Measurements from ENCODE around the gene BTBD6. TPM values are rescaled to one million over a fixed set of nuclear protein-coding genes. Genes with fewer than 3 reads are reported as not detected.

BTBD6 gene
- total and polyA plus RNA-seq, 2 donors: 28.6 to 40.6 TPM

DNA sequence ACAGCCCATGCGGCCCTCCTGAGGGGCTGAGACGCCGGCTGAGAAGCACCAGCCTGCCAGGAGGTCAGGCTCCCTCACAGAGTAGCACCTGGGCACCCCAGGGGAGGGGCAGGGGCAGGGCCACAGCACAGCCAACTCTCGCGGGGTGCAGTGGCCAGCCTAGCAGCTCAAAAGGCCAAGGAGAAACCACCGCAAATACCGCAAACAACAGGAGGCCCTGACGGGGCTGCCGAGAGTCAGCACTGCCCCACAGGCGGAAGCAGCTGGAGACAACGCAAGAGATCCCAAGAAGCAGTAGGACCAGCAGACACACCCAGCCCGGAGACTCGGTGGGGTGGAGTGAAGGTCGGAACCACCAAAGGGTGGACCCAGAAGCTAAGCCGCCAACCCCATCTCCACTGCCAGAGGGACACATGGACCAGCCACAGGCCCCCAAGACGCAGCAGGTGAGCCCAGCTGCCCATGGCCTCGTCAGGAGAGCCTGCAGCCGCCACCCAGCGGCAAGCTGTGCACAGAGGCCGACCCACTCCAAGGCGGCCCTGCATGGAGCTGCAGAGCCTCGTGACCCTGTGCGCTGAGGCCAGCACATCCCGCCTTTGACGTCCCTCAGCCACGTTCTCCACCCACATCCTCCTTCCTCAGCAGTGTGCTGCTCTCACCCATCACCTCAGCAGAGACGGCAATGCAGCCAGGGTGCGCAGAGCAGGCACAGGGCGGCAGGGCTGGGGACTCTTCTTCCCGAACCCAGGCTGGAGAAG, 31.7 kb upstream of the BTBD6 start:
- 84% methylated on average over 30 of the region's 30 CpGs for WGBS
- no peak overlapping the region for H3K4me3 ChIP-seq (ENCODE audit: low read depth, low read length)
- no peak for DNase-seq (ENCODE audit: extremely low spot score)
- H3K27ac ChIP-seq (ENCODE audit: low read depth): no peak overlapping the region
- H3K4me1 ChIP-seq (ENCODE audit: insufficient read depth): no peaks in the 10 kb centered on the region
- peaks cover 4% of the 10 kb centered on the region for H3K36me3 ChIP-seq (ENCODE audit: insufficient read depth)

DNA sequence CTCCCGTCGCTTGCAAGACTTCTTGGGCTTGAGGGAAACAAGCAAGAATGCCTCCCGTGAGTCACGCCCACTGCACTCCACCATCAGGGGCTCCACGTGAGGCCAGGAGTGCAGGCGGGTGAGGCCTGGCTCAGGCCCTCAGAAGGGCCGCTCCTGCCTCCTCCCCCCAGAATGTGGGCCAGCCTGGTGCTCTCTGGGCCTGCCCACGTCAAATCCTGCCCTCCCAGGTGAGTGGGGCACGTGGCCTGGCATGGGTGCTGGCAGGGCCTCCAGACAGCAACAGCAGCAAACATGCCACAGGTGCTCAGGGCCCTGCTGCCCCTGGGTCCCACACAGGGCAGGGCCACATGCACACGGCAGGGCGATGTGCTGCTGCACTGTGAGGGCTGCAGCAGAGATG, 30.6 kb upstream of the BTBD6 start:
- Histone ChIP-seq H3K36me3 (ENCODE audit: insufficient read depth) (peaks cover 4% of the 10 kb centered on the region), H3K27ac (ENCODE audit: low read depth) (no peak overlapping the region), H3K4me3 (ENCODE audit: low read depth, low read length) (no peak overlapping the region), H3K4me1 (ENCODE audit: insufficient read depth) (no peaks in the 10 kb centered on the region)
- no peak for DNase-seq (ENCODE audit: extremely low spot score)
- 92% methylated on average over 11 of the region's 11 CpGs for WGBS

DNA sequence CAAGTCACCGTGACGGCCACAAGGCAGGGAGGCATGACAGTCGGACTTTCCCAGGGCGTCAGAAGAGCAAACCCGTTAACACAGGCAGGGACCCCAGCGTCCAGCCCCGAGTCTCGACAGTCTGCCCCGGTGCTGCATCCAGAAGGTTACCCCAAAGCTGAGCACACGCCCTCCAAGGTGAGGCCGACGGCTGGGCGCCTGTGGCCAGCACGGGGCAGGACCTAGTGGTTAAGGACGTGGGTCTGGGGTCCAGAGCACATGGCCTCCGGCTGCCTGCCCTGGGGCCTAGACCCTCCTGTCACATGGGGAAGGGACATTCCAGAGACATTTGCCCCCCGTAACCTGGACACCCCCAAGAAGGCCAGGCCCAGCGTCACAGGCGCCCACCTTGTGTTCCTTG, 29.7 kb upstream of the BTBD6 start:
- no peak overlapping the region for H3K4me3 ChIP-seq (ENCODE audit: low read depth, low read length)
- no peaks in the 10 kb centered on the region for H3K4me1 ChIP-seq (ENCODE audit: insufficient read depth)
- H3K27ac ChIP-seq (ENCODE audit: low read depth): no peak overlapping the region
- whole genome bisulfite sequencing: 97% methylated on average over 19 of the region's 19 CpGs
- peaks cover 4% of the 10 kb centered on the region for H3K36me3 ChIP-seq (ENCODE audit: insufficient read depth)
- DNase-seq (ENCODE audit: extremely low spot score): no peak

DNA sequence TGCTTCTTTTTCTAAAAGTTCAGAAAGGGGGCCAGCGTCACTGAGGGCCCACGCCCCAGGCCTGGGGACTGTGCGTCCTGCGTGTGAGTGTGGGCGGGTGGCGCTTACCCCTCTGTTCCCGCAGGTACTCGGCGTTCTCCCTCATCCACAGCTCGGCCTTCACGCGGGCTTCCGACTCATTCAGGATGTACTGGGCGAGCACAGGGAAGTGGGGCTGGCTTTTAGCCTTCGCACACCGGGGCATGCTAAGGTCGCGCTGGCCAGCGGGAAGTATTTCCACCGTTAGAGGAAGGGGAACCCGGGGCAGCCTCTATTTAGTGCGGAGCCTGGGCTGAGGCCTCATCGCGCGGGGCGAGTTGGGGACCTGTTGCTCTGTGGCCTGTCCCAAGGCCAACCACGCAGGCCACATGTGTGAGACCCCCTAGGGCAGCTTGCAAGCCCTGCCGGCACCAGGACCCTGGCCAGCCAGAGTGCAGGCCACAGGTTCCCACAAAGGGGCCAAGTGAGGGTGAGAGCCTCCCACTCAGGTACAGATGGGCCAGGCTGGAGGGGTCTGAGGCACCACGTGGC, 29.2 kb upstream of the BTBD6 start:
- H3K36me3 ChIP-seq (ENCODE audit: insufficient read depth): peaks cover 4% of the 10 kb centered on the region
- no peak for DNase-seq (ENCODE audit: extremely low spot score)

DNA sequence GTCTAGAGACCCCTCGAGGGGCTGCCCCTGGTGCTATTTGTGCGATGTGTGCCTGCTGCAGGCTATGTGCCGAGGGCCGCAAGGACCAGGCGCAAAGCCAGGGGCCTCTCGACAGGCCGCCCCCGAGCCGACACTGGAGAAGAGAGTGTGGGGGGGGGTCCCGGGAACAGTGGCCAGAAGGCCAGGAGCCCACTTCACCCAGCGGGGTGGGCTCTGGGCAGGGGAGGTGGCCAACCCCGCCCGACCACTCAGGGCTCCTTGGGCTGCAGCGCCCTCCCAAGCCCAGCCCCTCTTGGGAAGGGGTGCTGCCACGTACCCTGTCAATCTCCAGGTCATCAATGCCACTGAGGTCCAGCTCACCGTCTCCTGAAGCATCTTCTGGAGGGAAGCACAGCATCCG, 28.6 kb upstream of the BTBD6 start:
- DNase-seq (ENCODE audit: extremely low spot score): no peak
- WGBS: 96% methylated on average over 17 of the region's 17 CpGs
- no peaks in the 10 kb centered on the region for H3K4me1 ChIP-seq (ENCODE audit: insufficient read depth)
- H3K36me3 ChIP-seq (ENCODE audit: insufficient read depth): peaks cover 4% of the 10 kb centered on the region
- no peak overlapping the region for H3K4me3 ChIP-seq (ENCODE audit: low read depth, low read length)
- H3K27ac ChIP-seq (ENCODE audit: low read depth): no peak overlapping the region

More for the DNA sequence above, 29.2 kb upstream of the BTBD6 start:
- Histone ChIP-seq H3K4me3 (ENCODE audit: low read depth, low read length) (no peak overlapping the region), H3K4me1 (ENCODE audit: insufficient read depth) (no peaks in the 10 kb centered on the region), H3K27ac (ENCODE audit: low read depth) (no peak overlapping the region)
- WGBS: 95% methylated on average over 29 of the region's 29 CpGs

DNA sequence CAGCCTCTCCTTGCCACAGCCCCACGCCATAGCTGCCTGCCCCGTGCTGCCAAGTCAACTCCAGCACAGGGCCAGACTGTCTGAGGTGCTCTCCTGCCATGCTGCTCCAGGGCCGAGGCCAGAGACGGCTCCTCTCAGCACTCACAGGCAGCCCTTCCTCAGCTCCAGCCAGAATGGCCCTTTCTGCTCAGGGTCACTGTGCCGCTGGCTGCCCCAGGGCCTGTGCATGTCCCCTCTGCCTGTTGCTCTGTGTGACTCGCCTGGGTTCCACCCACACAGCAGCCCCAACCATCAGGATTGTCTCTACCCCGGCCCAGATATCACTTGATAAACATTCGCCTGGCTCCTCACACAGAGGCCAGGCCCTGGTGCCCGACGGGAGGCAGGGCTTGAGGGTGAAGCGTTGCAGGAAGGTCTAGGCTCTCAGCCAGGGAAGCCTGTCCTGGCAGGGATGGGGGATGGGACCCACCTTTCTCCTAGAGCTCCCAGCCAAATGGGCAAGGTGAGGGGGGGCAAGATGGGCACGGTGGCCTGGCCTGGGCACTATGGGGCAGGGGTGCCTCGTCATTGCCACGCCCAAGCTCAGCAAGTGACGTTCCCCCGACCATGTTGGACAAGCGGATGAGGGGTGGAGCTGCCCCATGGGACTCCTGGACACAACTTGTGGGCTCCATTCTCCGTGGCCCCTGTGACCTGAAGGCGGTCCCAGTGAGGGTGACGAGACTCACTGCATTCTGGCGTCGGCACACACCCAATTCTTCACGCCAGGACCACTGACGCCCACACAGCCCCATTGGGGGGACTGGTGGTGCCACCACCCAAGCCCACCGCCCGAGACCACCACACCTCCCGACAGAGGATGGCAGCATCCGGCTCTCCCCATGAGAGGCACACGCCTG, 27.4 kb upstream of the BTBD6 start:
- Histone ChIP-seq H3K4me3 (ENCODE audit: low read depth, low read length) (no peak overlapping the region), H3K4me1 (ENCODE audit: insufficient read depth) (no peaks in the 10 kb centered on the region), H3K27ac (ENCODE audit: low read depth) (no peak overlapping the region), H3K36me3 (ENCODE audit: insufficient read depth) (peaks cover 4% of the 10 kb centered on the region)
- WGBS: 83% methylated on average over 29 of the region's 29 CpGs
- no peak for DNase-seq (ENCODE audit: extremely low spot score)

DNA sequence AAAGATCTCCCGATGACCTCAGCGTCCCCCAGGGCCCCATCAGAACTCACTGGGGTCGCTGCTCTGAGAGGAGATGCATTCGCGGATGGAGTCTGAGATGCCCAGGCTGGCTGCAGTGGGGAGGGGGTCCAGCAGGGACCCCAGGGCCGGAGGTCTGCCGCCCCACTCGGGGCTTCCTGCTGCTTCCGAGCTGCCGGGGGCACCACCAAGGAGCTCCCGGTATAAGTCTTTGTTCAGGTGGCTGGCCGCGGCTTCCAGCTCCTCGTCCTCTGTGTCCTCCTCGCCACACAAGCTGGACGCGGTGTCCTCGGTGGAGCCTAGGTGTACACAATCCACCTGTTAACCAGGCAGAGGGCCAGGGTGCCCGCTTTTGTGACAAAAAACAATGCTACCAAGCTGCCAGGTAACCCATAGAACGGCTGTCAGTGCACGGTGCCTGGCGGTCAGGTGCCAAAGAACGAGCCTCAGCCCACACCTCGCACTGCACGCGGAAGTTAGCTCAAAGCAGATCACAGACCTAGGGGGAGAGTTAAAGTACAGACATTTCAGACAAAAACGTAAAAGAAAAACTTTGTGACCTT, 26.6 kb upstream of the BTBD6 start:
- WGBS: 90% methylated on average over 27 of the region's 27 CpGs
- peaks cover 4% of the 10 kb centered on the region for H3K36me3 ChIP-seq (ENCODE audit: insufficient read depth)
- no peak for DNase-seq (ENCODE audit: extremely low spot score)
- H3K4me3 ChIP-seq (ENCODE audit: low read depth, low read length): no peak overlapping the region
- H3K27ac ChIP-seq (ENCODE audit: low read depth): no peak overlapping the region
- H3K4me1 ChIP-seq (ENCODE audit: insufficient read depth): no peaks in the 10 kb centered on the region

DNA sequence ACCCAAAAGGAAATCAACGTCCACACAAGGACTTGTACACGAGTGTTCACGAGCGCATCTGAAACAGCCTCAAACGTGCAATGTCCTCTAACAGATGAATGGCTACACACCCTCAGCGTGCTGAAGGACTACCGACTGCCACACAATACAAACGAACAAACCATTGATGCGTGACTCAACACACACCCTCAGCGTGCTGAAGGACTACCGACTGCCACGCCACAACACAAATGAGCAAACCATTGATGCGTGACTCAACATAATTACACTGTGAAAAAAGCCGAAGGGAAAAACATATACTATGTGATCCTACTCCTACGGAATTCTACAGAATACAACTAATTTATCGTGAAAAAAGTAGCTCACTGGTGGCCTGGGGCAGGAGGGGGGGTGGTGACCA, 25.1 kb upstream of the BTBD6 start:
- no peak for DNase-seq (ENCODE audit: extremely low spot score)
- Histone ChIP-seq H3K4me1 (ENCODE audit: insufficient read depth) (no peaks in the 10 kb centered on the region), H3K36me3 (ENCODE audit: insufficient read depth) (peaks cover 7% of the 10 kb centered on the region), H3K4me3 (ENCODE audit: low read depth, low read length) (no peak overlapping the region), H3K27ac (ENCODE audit: low read depth) (no peak overlapping the region)
- 93% methylated on average over 16 of the region's 16 CpGs for WGBS

DNA sequence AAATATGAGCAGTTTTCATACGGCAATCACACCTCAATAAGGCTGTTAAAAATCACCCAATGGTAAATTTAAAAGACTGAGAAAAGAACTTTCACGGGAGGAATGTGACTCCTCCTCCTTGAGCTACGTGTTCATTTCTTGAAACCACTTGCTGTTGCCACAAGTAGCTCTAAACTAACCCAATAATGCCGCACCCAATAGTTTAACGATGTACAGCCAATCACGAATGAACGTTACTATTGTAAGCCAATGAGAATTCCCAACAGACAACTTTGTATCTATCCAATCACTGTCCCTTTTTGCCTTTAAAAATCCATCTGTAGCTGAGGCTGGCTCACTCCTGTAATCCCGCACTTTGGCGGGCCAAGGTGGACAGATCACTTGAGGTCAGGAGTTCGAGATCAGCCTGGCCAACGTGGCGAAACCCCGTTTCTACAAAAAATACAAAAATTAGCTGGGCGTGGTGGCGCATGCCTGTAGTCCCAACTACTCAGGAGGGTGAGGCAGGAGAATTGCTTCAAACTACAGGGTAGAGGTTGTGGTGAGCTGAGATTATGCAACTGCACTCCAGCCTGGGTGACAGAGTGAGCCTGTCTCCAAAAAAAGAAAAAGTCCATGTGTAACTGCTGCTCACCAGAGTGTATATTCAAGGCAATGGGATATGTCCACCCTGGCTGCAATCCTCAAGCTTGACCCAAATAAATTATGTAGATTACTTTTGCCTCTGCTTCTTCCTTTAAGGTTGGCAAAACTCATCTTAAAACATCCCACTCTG, 24.4 kb upstream of the BTBD6 start:
- Histone ChIP-seq H3K4me1 (ENCODE audit: insufficient read depth) (no peaks in the 10 kb centered on the region), H3K36me3 (ENCODE audit: insufficient read depth) (peaks cover 7% of the 10 kb centered on the region), H3K27ac (ENCODE audit: low read depth) (no peak overlapping the region), H3K4me3 (ENCODE audit: low read depth, low read length) (no peak overlapping the region)
- DNase-seq (ENCODE audit: extremely low spot score): no peak
- WGBS: 93% methylated on average over 15 of the region's 15 CpGs

DNA sequence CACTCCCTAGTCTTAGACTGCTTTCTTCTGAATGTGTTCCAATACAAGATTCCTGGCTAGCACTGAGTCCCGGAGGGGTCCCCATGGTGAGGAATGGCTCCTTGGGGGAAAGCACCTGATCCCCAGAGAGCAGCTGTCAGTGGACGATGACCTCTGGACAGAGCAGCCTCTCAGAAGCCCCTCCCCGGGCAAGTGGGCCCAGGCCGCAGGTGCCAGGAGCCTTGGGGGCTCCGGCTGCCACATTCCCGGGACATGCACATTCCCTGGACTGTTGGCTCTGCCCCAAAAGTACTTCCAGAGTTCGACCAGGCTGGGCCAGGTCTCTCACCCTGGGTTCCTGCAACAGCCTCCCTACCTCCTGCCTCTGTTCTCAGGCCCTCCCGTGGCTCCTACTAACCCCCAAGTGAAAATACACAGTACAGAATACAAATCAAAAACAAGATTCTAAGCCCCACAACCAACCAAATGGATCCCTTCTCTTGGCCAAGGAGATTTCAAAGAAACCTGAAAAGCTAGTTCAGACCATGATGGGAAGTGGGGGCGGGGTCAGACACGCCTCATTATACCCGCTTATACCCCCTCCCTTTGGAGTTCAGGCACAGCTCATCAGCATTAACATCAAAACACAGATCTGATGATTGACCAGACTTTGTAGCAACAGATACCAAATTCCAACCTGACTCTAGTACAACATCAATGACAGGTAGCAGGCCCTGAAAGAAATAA, 23.3 kb upstream of the BTBD6 start:
- H3K4me1 ChIP-seq (ENCODE audit: insufficient read depth): no peaks in the 10 kb centered on the region
- WGBS: 88% methylated on average over 11 of the region's 11 CpGs
- peaks cover 7% of the 10 kb centered on the region for H3K36me3 ChIP-seq (ENCODE audit: insufficient read depth)
- DNase-seq (ENCODE audit: extremely low spot score): no peak
- H3K27ac ChIP-seq (ENCODE audit: low read depth): no peak overlapping the region
- no peak overlapping the region for H3K4me3 ChIP-seq (ENCODE audit: low read depth, low read length)

DNA sequence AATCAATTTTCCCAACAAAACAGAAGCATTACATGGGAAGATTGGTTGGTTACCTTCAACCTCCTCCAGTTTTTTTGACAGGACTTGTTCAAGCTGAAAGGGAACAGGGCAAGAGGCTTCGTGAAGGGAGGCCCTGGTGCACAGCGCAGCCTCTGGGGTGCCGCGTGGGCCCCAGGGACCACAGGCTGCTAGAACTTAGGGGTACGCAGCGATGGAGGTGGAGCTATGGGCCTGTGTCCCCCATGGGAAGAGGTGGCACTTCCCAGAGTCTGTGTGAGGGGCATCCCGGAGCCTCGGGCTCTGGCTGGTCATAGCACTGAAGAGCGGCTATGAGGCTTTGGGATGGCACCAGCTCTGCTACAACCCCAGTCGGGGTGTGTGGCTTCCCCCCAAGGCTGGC, 22.1 kb upstream of the BTBD6 start:
- H3K36me3 ChIP-seq (ENCODE audit: insufficient read depth): peaks cover 7% of the 10 kb centered on the region

DNA sequence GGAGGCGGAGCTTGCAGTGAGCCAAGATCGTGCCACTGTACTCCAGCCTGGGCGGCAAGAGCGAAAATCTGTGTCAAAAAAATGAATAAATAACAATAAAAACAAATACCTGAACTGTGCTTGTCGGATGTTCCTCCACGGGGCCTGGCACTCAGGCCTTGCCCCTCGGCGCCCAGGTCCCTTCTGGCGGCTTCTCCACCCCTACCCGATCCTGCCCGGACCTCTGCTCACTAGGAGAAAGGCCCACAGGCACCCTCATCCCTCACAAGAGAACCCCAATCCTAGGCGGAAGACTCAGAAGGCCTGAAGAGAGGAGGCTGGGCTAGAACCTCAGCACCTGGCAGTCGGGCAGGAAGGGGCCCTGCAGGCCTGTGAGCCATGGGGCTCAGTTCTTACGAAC, 21.0 kb upstream of the BTBD6 start:
- no peaks in the 10 kb centered on the region for H3K4me1 ChIP-seq (ENCODE audit: insufficient read depth)
- no peak for DNase-seq (ENCODE audit: extremely low spot score)
- H3K4me3 ChIP-seq (ENCODE audit: low read depth, low read length): no peak overlapping the region
- H3K36me3 ChIP-seq (ENCODE audit: insufficient read depth): peaks cover 3% of the 10 kb centered on the region
- no peak overlapping the region for H3K27ac ChIP-seq (ENCODE audit: low read depth)
- WGBS: 98% methylated on average over 14 of the region's 14 CpGs

More for the DNA sequence above, 22.1 kb upstream of the BTBD6 start:
- Histone ChIP-seq H3K27ac (ENCODE audit: low read depth) (no peak overlapping the region), H3K4me3 (ENCODE audit: low read depth, low read length) (no peak overlapping the region), H3K4me1 (ENCODE audit: insufficient read depth) (no peaks in the 10 kb centered on the region)
- 94% methylated on average over 10 of the region's 10 CpGs for WGBS
- no peak for DNase-seq (ENCODE audit: extremely low spot score)
